GM23248 (cell line): Measurements from ENCODE around the gene DIPK1B.

Experiments used
- EZH2 ChIP-seq: fragments of 200-600 bp; sonication (generic); IDR thresholded peaks from 2 replicates; pipeline ENCODE4 v1.6.1; 2018; ENCODE audit warnings: antibody characterized with exemption, mild to moderate bottlenecking; ENCODE audit not compliant: insufficient read depth, poor library complexity, severe bottlenecking
- EZH2phosphoT487 ChIP-seq: fragments of 200-600 bp; sonication (generic); IDR thresholded peaks from 2 replicates; pipeline ENCODE4 v1.6.1; 2018; ENCODE audit warnings: antibody characterized with exemption, moderate library complexity, mild to moderate bottlenecking, low read depth; ENCODE audit not compliant: insufficient read depth

GRCh38 chr9:136760424-136760823, 48.1 kb downstream of the DIPK1B start:
- TF ChIP-seq EZH2 (no peak), EZH2phosphoT487 (no peak)
